ENCODE measurements around the gene ZSCAN1. TPM values are rescaled to one million over a fixed set of nuclear protein-coding genes. Genes with fewer than 3 reads are reported as not detected.

The ZSCAN1 gene
- polyA plus RNA-seq, 1 of the 3 experiments (the other 2 are of a cell fraction), result not detected

GRCh38 chr19:58053480-58054156 is 19.8 kb downstream of the ZSCAN1 start:
- POLR2A ChIA-PET, result no interaction called here
- no peaks in the 10 kb centered on the region for H3K27me3 ChIP-seq (ENCODE audit: insufficient read depth)
- WGBS (ENCODE audit: low lambda C conversion rate), result 40% methylated on average over 15 of the region's 30 CpGs

DNA sequence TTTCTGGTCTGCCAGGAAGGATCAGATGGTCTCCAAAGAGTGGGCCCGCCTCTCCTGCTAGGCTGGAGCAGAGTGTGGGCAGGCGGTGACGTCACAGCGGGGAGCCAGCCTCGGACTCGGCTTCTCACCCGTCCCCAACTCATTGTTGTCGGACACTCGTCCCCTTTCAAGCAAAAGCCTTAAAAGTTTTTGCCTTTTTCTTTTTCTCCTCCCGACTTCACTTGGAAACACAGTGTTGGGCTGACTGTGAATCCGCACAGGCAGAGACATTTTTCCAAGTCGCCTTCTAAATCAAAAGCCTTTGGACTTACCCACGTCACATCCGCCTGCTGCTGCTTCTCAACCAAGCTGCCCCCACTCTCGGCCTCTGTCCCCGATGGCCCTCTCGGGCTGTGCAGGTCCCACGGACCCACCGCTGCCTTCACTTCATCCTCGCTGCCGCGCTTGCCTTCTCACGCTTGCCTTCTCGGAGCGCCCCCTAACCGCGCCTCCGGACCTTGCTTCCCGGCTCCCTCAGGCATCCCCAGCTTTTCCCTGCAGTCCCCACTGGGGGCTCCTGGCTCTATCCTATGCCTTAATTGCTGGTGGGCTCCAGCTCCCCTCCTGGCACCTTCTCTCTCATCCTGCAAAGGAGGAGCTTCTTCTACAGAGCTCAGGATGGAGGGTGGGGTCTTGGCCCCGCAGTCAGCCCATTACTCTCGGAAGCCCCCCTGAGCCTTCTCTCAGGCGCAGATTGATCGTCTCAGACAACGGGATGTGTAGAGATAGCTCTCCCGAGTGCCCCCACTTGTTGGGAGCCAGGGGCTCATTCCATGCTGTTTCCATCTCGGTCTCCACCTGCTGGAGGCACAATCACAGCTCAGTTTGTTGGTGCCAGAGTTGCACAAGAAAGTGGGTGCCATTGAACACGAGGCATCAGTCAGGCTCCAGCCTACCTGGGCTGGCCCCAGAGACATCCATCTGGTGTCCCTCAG is 21.4 kb downstream of the ZSCAN1 start:
- no peaks in the 10 kb centered on the region for H3F3A ChIP-seq (replicated peaks; ENCODE audit: insufficient read depth)
- H3K9ac ChIP-seq, result no peak overlapping the region
- no peak overlapping the region for H2AFZ ChIP-seq (ENCODE audit: low read depth)
- no peaks in the 10 kb centered on the region for H3K9me2 ChIP-seq
- no peaks in the 10 kb centered on the region for H3K36me3 ChIP-seq (replicated peaks in 1 of 2; ENCODE audit: control insufficient read depth in 1 of 2, insufficient read depth in 2 of 2, low read length in 1 of 2)
- no peaks in the 10 kb centered on the region for H3K79me2 ChIP-seq (ENCODE audit: insufficient read depth)
- no peaks in the 10 kb centered on the region for H3K9me3 ChIP-seq
- TF ChIP-seq SMC3 (IDR thresholded peaks at IDR 0.05; ENCODE audit: low read depth, low read length) (no peak), MAX (IDR thresholded peaks at IDR 0.05; ENCODE audit: low read depth) (no peak), CTCF (IDR thresholded peaks at IDR 0.05) (no peak)
- no peaks in the 10 kb centered on the region for H4K20me1 ChIP-seq (ENCODE audit: insufficient read depth)
- CTCF ChIA-PET, result interaction anchor here (0.7 kb wide), 1 partner anchor 100 kb away, joined by 3 read pairs; no protein-coding TSS in a partner anchor
- no peaks in the 10 kb centered on the region for H3K27me3 ChIP-seq (ENCODE audit: insufficient read depth)
- H3K4me3 ChIP-seq (ENCODE audit: low read depth in 2 of 2, low read length in 1 of 2), result peak overlapping the region; percentile 1 to 29; a peak in 2 of 4 replicates
- H3K4me2 ChIP-seq, result no peak overlapping the region
- WGBS (ENCODE audit: low lambda C conversion rate), result 18% methylated on average over 31 of the region's 37 CpGs
- DNase-seq, result no peak
- no peaks in the 10 kb centered on the region for H3K4me1 ChIP-seq (ENCODE audit: control insufficient read depth in 1 of 2, insufficient read depth in 2 of 2, low read depth in 1 of 2, low read length in 1 of 2)
- H3K27ac ChIP-seq (ENCODE audit: low read depth in 2 of 2, low read length in 1 of 2), result no peak overlapping the region
- POLR2A ChIA-PET, result no interaction called here

More at GRCh38 chr19:58053480-58054156, 19.8 kb downstream of the ZSCAN1 start:
- H3K4me3 ChIP-seq (ENCODE audit: low read depth in 2 of 2, low read length in 1 of 2), result no peak overlapping the region; a peak in 1 of 4 replicates
- no peaks in the 10 kb centered on the region for H3K4me1 ChIP-seq (ENCODE audit: control insufficient read depth in 1 of 2, insufficient read depth in 2 of 2, low read depth in 1 of 2, low read length in 1 of 2)
- H3K9me3 ChIP-seq, result no peaks in the 10 kb centered on the region
- H3F3A ChIP-seq (replicated peaks; ENCODE audit: insufficient read depth), result no peaks in the 10 kb centered on the region
- DNase-seq, result no peak
- H3K27ac ChIP-seq (ENCODE audit: low read depth in 2 of 2, low read length in 1 of 2), result no peak overlapping the region
- H3K36me3 ChIP-seq (replicated peaks in 1 of 2; ENCODE audit: control insufficient read depth in 1 of 2, insufficient read depth in 2 of 2, low read length in 1 of 2), result no peaks in the 10 kb centered on the region
- no peak overlapping the region for H3K9ac ChIP-seq
- H3K4me2 ChIP-seq, result no peak overlapping the region
- no peak overlapping the region for H2AFZ ChIP-seq (ENCODE audit: low read depth)
- no peaks in the 10 kb centered on the region for H3K79me2 ChIP-seq (ENCODE audit: insufficient read depth)
- H3K9me2 ChIP-seq, result no peaks in the 10 kb centered on the region
- TF ChIP-seq ELF1 (IDR thresholded peaks at IDR 0.05), result no peak
- TF ChIP-seq RXRA (IDR thresholded peaks at IDR 0.05; ENCODE audit: borderline replicate concordance, low read depth), result no peak
- TF ChIP-seq, protein P1, sequence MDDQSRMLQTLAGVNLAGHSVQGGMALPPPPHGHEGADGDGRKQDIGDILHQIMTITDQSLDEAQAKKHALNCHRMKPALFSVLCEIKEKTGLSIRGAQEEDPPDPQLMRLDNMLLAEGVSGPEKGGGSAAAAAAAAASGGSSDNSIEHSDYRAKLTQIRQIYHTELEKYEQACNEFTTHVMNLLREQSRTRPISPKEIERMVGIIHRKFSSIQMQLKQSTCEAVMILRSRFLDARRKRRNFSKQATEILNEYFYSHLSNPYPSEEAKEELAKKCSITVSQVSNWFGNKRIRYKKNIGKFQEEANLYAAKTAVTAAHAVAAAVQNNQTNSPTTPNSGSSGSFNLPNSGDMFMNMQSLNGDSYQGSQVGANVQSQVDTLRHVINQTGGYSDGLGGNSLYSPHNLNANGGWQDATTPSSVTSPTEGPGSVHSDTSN (IDR thresholded peaks at IDR 0.05), result no peak
- TF ChIP-seq JUND (IDR thresholded peaks at IDR 0.05), result no peak
- TF ChIP-seq, protein P2, sequence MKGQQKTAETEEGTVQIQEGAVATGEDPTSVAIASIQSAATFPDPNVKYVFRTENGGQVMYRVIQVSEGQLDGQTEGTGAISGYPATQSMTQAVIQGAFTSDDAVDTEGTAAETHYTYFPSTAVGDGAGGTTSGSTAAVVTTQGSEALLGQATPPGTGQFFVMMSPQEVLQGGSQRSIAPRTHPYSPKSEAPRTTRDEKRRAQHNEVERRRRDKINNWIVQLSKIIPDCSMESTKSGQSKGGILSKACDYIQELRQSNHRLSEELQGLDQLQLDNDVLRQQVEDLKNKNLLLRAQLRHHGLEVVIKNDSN (IDR thresholded peaks at IDR 0.05; ENCODE audit: borderline replicate concordance, low read depth), result no peak
- no peak for TF ChIP-seq MAX (IDR thresholded peaks at IDR 0.05; ENCODE audit: low read depth)
- TF ChIP-seq RAD21 (IDR thresholded peaks at IDR 0.05; ENCODE audit: low read length), result no peak
- TF ChIP-seq FOXM1 (IDR thresholded peaks at IDR 0.05; ENCODE audit: low read depth), result no peak
- CTCF ChIA-PET, result no interaction called here
- H4K20me1 ChIP-seq (ENCODE audit: insufficient read depth), result no peaks in the 10 kb centered on the region

Data from SK-N-SH (cell line).